ENCODE measurements around the gene C2CD2L. TPM values are rescaled to one million over a fixed set of nuclear protein-coding genes. Genes with fewer than 3 reads are reported as not detected.

C2CD2L gene
- total RNA-seq, 4 donors from 2014 or later: 10.0 to 30.7 (median 18.7) TPM

DNA sequence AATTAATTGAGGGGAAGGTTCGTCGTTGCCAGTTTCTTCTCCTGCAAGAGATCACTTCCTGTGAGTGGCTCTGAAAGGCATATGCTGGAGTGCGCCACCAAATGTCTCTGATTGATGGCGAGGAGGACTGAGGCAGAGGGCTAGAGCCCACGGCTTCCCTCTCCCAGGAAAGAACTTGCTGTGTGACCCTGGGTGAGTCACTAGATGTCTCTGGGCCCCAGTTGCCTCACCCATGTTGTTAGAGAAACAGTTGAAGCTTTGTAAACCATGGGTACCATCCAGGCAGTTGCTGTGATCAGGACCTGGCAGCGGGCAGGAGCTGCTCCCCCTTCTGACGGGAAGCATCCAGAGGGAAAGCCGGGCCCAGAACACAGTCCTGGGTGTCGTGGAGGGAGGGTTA lies 44.9 kb downstream of the C2CD2L start:
- DNase-seq: no peak
- intact Hi-C loops (cut with DNase I; ENCODE audit: low total_unique reads) (no loop called here), in situ Hi-C loops (cut with MboI; ENCODE audit: low sequenced_read_pairs in 4 of 4) (no loop called here)
- ATAC-seq: no peak
- Histone ChIP-seq H3K9me3 (no peaks in the 10 kb centered on the region), H3K4me1 (peaks cover 4 to 11% of the 10 kb centered on the region in 2 donors), H3K27ac (no peak overlapping the region), H3K27me3 (peaks cover 4 to 17% (median 10%) of the 10 kb centered on the region in 3 donors), H3K4me3 (no peak overlapping the region), H3K36me3 (no peaks in the 10 kb centered on the region)
- TF ChIP-seq POLR2A (IDR thresholded peaks at IDR 0.05): no peak
- TF ChIP-seq, protein P1, sequence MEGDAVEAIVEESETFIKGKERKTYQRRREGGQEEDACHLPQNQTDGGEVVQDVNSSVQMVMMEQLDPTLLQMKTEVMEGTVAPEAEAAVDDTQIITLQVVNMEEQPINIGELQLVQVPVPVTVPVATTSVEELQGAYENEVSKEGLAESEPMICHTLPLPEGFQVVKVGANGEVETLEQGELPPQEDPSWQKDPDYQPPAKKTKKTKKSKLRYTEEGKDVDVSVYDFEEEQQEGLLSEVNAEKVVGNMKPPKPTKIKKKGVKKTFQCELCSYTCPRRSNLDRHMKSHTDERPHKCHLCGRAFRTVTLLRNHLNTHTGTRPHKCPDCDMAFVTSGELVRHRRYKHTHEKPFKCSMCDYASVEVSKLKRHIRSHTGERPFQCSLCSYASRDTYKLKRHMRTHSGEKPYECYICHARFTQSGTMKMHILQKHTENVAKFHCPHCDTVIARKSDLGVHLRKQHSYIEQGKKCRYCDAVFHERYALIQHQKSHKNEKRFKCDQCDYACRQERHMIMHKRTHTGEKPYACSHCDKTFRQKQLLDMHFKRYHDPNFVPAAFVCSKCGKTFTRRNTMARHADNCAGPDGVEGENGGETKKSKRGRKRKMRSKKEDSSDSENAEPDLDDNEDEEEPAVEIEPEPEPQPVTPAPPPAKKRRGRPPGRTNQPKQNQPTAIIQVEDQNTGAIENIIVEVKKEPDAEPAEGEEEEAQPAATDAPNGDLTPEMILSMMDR (IDR thresholded peaks at IDR 0.05 in 4 of 5, conservative IDR thresholded peaks at IDR 0.05 in 1 of 5): no peak

DNA sequence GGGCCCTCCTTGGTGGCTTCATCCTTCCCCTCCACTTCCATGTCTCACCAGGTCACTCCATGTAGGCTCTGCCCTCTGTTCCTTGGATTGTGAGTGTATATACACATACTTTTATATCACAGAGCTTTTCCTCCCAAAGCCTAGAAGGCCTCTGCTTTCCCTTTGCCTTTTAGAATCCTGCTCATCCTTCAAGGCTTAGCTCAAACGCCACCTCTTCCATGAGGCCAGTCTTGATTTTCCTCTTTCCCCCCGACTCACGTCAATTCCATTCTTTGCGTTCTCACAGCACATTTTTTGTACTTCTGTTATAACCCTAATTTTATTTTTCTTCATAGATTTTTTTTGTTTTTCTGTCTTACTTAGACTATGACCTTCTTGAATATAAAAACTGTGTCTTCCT lies 45.5 kb downstream of the C2CD2L start:
- intact Hi-C loops (cut with DNase I; ENCODE audit: low total_unique reads) (no loop called here), in situ Hi-C loops (cut with MboI; ENCODE audit: low sequenced_read_pairs in 4 of 4) (no loop called here)
- TF ChIP-seq, protein P1 (IDR thresholded peaks at IDR 0.05 in 4 of 5, conservative IDR thresholded peaks at IDR 0.05 in 1 of 5): no peak
- no peak for TF ChIP-seq POLR2A (IDR thresholded peaks at IDR 0.05)
- peaks cover 4 to 11% of the 10 kb centered on the region in 2 donors for H3K4me1 ChIP-seq
- DNase-seq: no peak
- no peak overlapping the region for H3K4me3 ChIP-seq
- no peaks in the 10 kb centered on the region for H3K9me3 ChIP-seq
- H3K27ac ChIP-seq: no peak overlapping the region
- H3K36me3 ChIP-seq: no peaks in the 10 kb centered on the region
- peaks cover 4 to 17% (median 10%) of the 10 kb centered on the region in 3 donors for H3K27me3 ChIP-seq
- ATAC-seq: no peak

DNA sequence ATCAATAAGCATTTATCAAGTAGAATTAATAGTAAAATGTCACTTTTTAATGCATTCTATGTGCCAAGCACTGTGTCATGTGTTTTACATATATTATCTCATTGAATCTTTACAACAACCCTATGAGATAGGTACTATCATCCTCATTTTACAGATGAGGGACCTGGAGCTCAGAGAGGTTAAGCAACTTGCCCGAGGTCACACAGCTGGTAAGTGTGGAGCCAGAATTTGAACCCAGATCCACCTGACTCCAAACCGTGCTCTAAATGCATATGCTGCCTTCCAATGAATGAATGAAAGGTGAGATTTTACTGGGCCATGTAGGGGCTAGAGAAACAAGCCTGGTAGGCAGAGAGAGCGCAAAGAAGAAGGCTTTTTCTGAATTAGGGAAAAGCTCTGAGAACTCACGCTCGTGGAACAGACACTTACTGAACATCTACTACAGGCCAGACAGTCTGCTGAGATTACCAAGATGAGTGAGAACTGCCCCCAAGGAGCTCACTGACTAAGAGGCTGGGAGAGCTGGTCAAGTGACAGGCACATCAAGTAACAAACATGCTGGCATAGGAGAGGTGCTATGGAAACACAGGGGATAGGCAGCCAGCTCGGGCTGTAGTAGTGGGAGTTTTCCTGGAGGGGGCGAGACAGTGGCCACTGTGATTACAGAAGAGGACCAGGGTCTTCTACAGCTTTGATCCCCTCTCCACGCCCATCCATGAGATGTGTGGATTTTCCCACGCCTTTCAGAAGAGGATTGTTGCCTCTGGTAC lies 46.1 kb downstream of the C2CD2L start:
- no peak for ATAC-seq
- no peaks in the 10 kb centered on the region for H3K9me3 ChIP-seq
- no peaks in the 10 kb centered on the region for H3K36me3 ChIP-seq
- in situ Hi-C loops (cut with MboI; ENCODE audit: low sequenced_read_pairs in 4 of 4) (no loop called here), intact Hi-C loops (cut with DNase I; ENCODE audit: low total_unique reads) (no loop called here)
- no peak for DNase-seq
- TF ChIP-seq POLR2A (IDR thresholded peaks at IDR 0.05): no peak
- TF ChIP-seq, protein P1 (IDR thresholded peaks at IDR 0.05 in 4 of 5, conservative IDR thresholded peaks at IDR 0.05 in 1 of 5): no peak
- H3K27me3 ChIP-seq: peaks cover 4 to 14% (median 10%) of the 10 kb centered on the region in 3 donors
- peaks cover 4 to 11% of the 10 kb centered on the region in 2 donors for H3K4me1 ChIP-seq
- H3K4me3 ChIP-seq: no peak overlapping the region
- no peak overlapping the region for H3K27ac ChIP-seq

DNA sequence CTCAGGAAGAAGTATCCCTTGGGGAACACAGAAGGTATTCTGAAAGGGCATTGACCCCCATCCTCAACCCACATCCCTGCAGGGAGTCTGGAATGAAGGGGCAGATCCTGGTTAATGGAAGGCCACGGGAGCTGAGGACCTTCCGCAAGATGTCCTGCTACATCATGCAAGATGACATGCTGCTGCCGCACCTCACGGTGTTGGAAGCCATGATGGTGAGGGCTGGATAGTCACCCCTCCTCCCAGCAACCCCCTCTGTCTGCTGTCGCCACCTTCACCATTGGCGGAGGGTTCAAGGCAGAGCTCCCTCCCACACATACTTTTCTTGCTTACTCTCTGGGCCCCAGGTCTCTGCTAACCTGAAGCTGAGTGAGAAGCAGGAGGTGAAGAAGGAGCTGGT lies 47.0 kb downstream of the C2CD2L start:
- TF ChIP-seq, protein P1 (IDR thresholded peaks at IDR 0.05 in 4 of 5, conservative IDR thresholded peaks at IDR 0.05 in 1 of 5): no peak
- TF ChIP-seq POLR2A (IDR thresholded peaks at IDR 0.05): no peak
- intact Hi-C loops (cut with DNase I; ENCODE audit: low total_unique reads): no loop called here

More for the DNA sequence above, 47.0 kb downstream of the C2CD2L start:
- Histone ChIP-seq H3K27ac (no peak overlapping the region), H3K27me3 (peaks cover 4 to 10% (median 7%) of the 10 kb centered on the region in 3 donors), H3K9me3 (no peaks in the 10 kb centered on the region), H3K36me3 (no peaks in the 10 kb centered on the region), H3K4me1 (peaks cover 4 to 5% of the 10 kb centered on the region in 2 donors), H3K4me3 (no peak overlapping the region)
- in situ Hi-C loops (cut with MboI; ENCODE audit: low sequenced_read_pairs in 4 of 4): no loop called here
- no peak for DNase-seq
- no peak for ATAC-seq
